Type B pancreatic cell (in vitro differentiated cells): Measurements from ENCODE around the gene DNAH17. TPM values are rescaled to one million over a fixed set of nuclear protein-coding genes. Genes with fewer than 3 reads are reported as not detected.

ENCODE experiments used
- DNase-seq: peaks from one replicate; pipeline ENCODE4 v3.0.0; 2021; ENCODE audit warnings: mixed read lengths; ENCODE audit not compliant: unreplicated experiment; ENCODE audit errors: extremely low spot score
- H3K27ac Mint-ChIP-seq: 2 replicates; pipeline ENCODE4 v1.8.0; 2021; ENCODE audit warnings: mild to moderate bottlenecking, mixed read lengths
- H3K27me3 Mint-ChIP-seq: 2 replicates; pipeline ENCODE4 v1.8.0; 2021; ENCODE audit warnings: mixed read lengths
- H3K36me3 Mint-ChIP-seq: 2 replicates; pipeline ENCODE4 v1.8.0; 2021; ENCODE audit warnings: mixed read lengths
- H3K4me1 Mint-ChIP-seq: one replicate; pipeline ENCODE4 v1.8.0; 2021; ENCODE audit warnings: mixed read lengths; ENCODE audit not compliant: unreplicated experiment
- H3K4me3 Mint-ChIP-seq: 2 replicates; pipeline ENCODE4 v1.8.0; 2021; ENCODE audit warnings: mild to moderate bottlenecking, mixed read lengths
- H3K9me3 Mint-ChIP-seq: 2 replicates; pipeline ENCODE4 v1.8.0; 2021; ENCODE audit warnings: mixed read lengths
- CTCF ChIP-seq: fragments of 200-600 bp; sonication (generic); conservative IDR thresholded peaks from 2 replicates; pipeline ENCODE4 v1.5.0; 2021; ENCODE audit warnings: antibody characterized with exemption, mild to moderate bottlenecking
- long read RNA-seq: library from polyadenylated mRNA; unstranded; transcript quantifications from one replicate; pipeline ENCODE4 v2.0.0, GENCODE V29; 2020
- total RNA-seq: library from RNA; stranded (reverse); gene quantifications from 2 replicates; pipeline ENCODE4 v1.2.1, GENCODE V29; 2021; ENCODE audit warnings: low replicate concordance

Gene DNAH17
- 0.07 and 0.33 TPM in 2 replicates for total RNA-seq
- long read RNA-seq: 0 reads

GRCh38 chr17:78577296-78577695 is at the start of gene DNAH17:
DNAH17 (minus strand) TSS chr17:78577396; CDS start chr17:78575057, 2,339 bp downstream.
- no peak within 1 kb of the TSS for H3K4me3 Mint-ChIP-seq
- DNase-seq: no peak
- no peaks in the 10 kb centered on the region for H3K4me1 Mint-ChIP-seq
- H3K27ac Mint-ChIP-seq: no peak within 1 kb of the TSS
- no peaks in the 10 kb centered on the region for H3K27me3 Mint-ChIP-seq
- H3K9me3 Mint-ChIP-seq: no peaks in the 10 kb centered on the region
- no peak for TF ChIP-seq CTCF
- no peaks in the 10 kb centered on the region for H3K36me3 Mint-ChIP-seq

DNA sequence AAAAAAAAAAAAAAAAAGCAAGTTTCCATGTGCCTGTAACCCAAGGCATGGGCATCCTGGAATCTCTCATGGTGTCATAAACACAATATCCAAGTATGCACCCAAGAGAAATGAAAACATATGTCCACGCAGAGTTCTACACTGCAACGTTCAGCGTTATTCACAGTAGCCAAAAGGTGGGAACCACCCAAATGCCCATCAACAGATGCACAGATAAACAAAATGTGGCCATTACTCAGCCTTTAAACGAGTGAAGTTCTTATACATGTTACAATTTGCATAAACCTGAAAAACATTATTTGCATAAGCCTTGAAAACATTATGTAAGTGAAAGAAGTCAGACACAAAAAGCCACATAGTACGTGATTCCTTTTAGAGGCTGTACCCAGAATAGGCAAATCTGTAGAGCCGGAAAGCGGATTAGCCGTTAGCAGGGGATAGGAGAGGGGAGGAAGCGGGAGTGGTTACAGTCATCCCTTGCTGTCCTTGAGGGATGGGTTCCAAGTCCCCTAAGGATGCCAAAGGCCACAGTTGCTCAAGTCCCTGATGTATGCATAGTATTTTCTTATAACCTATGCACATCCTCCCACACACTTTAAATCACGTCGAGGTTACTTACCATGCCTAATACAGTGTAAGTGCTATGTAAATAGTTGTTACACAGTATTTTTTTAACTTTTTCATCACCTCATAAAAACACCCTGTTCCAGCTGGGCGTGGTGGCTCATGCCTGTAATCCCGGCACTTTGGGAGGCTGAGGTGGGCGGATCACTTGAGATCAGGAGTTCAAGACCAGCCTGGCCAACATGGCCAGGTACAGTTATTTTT is 47.3 kb upstream of the DNAH17 start:
- no peak overlapping the region for H3K4me3 Mint-ChIP-seq
- no peak for TF ChIP-seq CTCF
- H3K9me3 Mint-ChIP-seq: no peaks in the 10 kb centered on the region
- peaks cover 3% of the 10 kb centered on the region for H3K27me3 Mint-ChIP-seq
- H3K27ac Mint-ChIP-seq: no peak overlapping the region
- no peaks in the 10 kb centered on the region for H3K36me3 Mint-ChIP-seq
- DNase-seq: no peak
- no peaks in the 10 kb centered on the region for H3K4me1 Mint-ChIP-seq

GRCh38 chr17:78623541-78623940 is 46.3 kb upstream of the DNAH17 start:
- H3K36me3 Mint-ChIP-seq: no peaks in the 10 kb centered on the region
- TF ChIP-seq CTCF: no peak
- no peak for DNase-seq
- H3K9me3 Mint-ChIP-seq: no peaks in the 10 kb centered on the region
- H3K27me3 Mint-ChIP-seq: peaks cover 3% of the 10 kb centered on the region
- no peaks in the 10 kb centered on the region for H3K4me1 Mint-ChIP-seq
- no peak overlapping the region for H3K27ac Mint-ChIP-seq
- H3K4me3 Mint-ChIP-seq: no peak overlapping the region

- Mint-ChIP-seq H3K27me3 (peaks cover 3% of the 10 kb centered on the region), H3K4me3 (no peak overlapping the region), H3K27ac (no peak overlapping the region), H3K36me3 (no peaks in the 10 kb centered on the region), H3K4me1 (peaks cover 3% of the 10 kb centered on the region), H3K9me3 (no peaks in the 10 kb centered on the region)
- no peak for DNase-seq
- TF ChIP-seq CTCF: no peak
These were observed 45.5 kb upstream of the DNAH17 start for GRCh38 chr17:78622491-78623265.

GRCh38 chr17:78621720-78622490 is 44.7 kb upstream of the DNAH17 start:
- no peak for DNase-seq
- Mint-ChIP-seq H3K4me3 (no peak overlapping the region), H3K4me1 (peaks cover 4% of the 10 kb centered on the region), H3K9me3 (no peaks in the 10 kb centered on the region), H3K36me3 (no peaks in the 10 kb centered on the region), H3K27ac (no peak overlapping the region), H3K27me3 (peaks cover 3% of the 10 kb centered on the region)
- TF ChIP-seq CTCF: no peak
